Liver (tissue), 3 donors: ENCODE results near the gene TIAM2.

ENCODE experiments used
- FOXA1 ChIP-seq: IDR thresholded peaks from 2 replicates; pipeline ENCODE4 v1.6.1; 2016; ENCODE audit warnings: antibody characterized with exemption
- FOXA2 ChIP-seq: IDR thresholded peaks from 2 replicates; pipeline ENCODE4 v1.6.1; 2016; ENCODE audit warnings: antibody characterized with exemption
- GABPA ChIP-seq, 2 donors: IDR thresholded peaks in 1 of 2; conservative IDR thresholded peaks in 1 of 2; 2 replicates each; pipeline ENCODE4 v1.6.1; 2016; ENCODE audit warnings: antibody characterized with exemption in 2 of 2, mild to moderate bottlenecking in 1 of 2, moderate library complexity in 1 of 2
- JUND ChIP-seq, 2 donors: IDR thresholded peaks; 2 replicates each; pipeline ENCODE4 v1.6.1; 2016; ENCODE audit warnings: antibody characterized with exemption in 2 of 2
- RAD21 ChIP-seq, 2 donors: IDR thresholded peaks; 2 replicates each; pipeline ENCODE4 v1.6.1; 2016; ENCODE audit warnings: antibody characterized with exemption in 2 of 2, mild to moderate bottlenecking in 2 of 2
- RXRA ChIP-seq, 2 donors: IDR thresholded peaks; 2 replicates each; pipeline ENCODE4 v1.6.1; 2017 to 2018; ENCODE audit warnings: antibody characterized with exemption in 2 of 2, mild to moderate bottlenecking in 1 of 2
- TAF1 ChIP-seq: conservative IDR thresholded peaks from 2 replicates; pipeline ENCODE4 v1.6.1; 2016; ENCODE audit warnings: antibody characterized with exemption, mild to moderate bottlenecking
- TF ChIP-seq, protein P1 (sequence below): fragments of 150-350 bp; IDR thresholded peaks from 2 replicates; pipeline ENCODE4 v1.5.1; 2017; ENCODE audit warnings: improper control_type of control experiment, low read depth, low read length; ENCODE audit not compliant: missing input control
- TF ChIP-seq, protein P2 (sequence below): IDR thresholded peaks from 2 replicates; pipeline ENCODE4 v1.6.1; 2016; ENCODE audit warnings: antibody characterized with exemption, mild to moderate bottlenecking
- TF ChIP-seq, protein P3 (sequence below): IDR thresholded peaks from 2 replicates; pipeline ENCODE4 v1.6.1; 2016; ENCODE audit warnings: antibody characterized with exemption
- TF ChIP-seq, protein P4 (sequence below): IDR thresholded peaks from 2 replicates; pipeline ENCODE4 v1.6.1; 2016; ENCODE audit warnings: antibody characterized with exemption
- donor health status: healthy.
- donor health status: healthy.

DNA sequence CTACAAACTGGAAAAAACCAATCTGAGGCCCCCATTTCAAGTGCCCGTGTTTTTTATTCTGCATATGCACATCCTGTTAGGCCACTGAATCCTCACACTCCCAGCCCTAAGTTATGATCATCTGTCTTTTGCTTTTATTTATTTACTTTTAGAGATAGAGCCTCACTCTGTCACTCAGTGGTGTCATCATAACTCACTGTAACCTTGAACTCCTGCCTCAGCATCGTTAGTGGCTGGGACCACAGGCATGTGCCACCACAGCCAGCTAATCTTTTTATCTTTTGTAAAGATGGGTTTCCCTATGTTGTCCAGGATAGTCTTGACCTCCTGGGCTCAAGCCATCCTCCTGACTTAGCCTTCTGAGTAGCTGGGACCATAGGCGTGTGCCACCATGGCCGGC is 239.1 kb downstream of the TIAM2 start:
- TF ChIP-seq, protein P1, sequence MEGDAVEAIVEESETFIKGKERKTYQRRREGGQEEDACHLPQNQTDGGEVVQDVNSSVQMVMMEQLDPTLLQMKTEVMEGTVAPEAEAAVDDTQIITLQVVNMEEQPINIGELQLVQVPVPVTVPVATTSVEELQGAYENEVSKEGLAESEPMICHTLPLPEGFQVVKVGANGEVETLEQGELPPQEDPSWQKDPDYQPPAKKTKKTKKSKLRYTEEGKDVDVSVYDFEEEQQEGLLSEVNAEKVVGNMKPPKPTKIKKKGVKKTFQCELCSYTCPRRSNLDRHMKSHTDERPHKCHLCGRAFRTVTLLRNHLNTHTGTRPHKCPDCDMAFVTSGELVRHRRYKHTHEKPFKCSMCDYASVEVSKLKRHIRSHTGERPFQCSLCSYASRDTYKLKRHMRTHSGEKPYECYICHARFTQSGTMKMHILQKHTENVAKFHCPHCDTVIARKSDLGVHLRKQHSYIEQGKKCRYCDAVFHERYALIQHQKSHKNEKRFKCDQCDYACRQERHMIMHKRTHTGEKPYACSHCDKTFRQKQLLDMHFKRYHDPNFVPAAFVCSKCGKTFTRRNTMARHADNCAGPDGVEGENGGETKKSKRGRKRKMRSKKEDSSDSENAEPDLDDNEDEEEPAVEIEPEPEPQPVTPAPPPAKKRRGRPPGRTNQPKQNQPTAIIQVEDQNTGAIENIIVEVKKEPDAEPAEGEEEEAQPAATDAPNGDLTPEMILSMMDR: no peak
- TF ChIP-seq JUND (IDR thresholded peaks at IDR 0.05) (no peak), GABPA (IDR thresholded peaks at IDR 0.05 in 1 of 2, conservative IDR thresholded peaks at IDR 0.05 in 1 of 2) (no peak), RXRA (IDR thresholded peaks at IDR 0.05) (no peak), FOXA2 (no peak), RAD21 (IDR thresholded peaks at IDR 0.05) (no peak), TAF1 (no peak), FOXA1 (no peak)
- TF ChIP-seq, protein P2, sequence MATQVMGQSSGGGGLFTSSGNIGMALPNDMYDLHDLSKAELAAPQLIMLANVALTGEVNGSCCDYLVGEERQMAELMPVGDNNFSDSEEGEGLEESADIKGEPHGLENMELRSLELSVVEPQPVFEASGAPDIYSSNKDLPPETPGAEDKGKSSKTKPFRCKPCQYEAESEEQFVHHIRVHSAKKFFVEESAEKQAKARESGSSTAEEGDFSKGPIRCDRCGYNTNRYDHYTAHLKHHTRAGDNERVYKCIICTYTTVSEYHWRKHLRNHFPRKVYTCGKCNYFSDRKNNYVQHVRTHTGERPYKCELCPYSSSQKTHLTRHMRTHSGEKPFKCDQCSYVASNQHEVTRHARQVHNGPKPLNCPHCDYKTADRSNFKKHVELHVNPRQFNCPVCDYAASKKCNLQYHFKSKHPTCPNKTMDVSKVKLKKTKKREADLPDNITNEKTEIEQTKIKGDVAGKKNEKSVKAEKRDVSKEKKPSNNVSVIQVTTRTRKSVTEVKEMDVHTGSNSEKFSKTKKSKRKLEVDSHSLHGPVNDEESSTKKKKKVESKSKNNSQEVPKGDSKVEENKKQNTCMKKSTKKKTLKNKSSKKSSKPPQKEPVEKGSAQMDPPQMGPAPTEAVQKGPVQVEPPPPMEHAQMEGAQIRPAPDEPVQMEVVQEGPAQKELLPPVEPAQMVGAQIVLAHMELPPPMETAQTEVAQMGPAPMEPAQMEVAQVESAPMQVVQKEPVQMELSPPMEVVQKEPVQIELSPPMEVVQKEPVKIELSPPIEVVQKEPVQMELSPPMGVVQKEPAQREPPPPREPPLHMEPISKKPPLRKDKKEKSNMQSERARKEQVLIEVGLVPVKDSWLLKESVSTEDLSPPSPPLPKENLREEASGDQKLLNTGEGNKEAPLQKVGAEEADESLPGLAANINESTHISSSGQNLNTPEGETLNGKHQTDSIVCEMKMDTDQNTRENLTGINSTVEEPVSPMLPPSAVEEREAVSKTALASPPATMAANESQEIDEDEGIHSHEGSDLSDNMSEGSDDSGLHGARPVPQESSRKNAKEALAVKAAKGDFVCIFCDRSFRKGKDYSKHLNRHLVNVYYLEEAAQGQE: no peak
- TF ChIP-seq, protein P3, sequence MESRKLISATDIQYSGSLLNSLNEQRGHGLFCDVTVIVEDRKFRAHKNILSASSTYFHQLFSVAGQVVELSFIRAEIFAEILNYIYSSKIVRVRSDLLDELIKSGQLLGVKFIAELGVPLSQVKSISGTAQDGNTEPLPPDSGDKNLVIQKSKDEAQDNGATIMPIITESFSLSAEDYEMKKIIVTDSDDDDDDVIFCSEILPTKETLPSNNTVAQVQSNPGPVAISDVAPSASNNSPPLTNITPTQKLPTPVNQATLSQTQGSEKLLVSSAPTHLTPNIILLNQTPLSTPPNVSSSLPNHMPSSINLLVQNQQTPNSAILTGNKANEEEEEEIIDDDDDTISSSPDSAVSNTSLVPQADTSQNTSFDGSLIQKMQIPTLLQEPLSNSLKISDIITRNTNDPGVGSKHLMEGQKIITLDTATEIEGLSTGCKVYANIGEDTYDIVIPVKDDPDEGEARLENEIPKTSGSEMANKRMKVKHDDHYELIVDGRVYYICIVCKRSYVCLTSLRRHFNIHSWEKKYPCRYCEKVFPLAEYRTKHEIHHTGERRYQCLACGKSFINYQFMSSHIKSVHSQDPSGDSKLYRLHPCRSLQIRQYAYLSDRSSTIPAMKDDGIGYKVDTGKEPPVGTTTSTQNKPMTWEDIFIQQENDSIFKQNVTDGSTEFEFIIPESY: no peak
- TF ChIP-seq, protein P4, sequence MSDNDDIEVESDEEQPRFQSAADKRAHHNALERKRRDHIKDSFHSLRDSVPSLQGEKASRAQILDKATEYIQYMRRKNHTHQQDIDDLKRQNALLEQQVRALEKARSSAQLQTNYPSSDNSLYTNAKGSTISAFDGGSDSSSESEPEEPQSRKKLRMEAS: no peak
